ENCODE results near the gene SPATA31C2.

- TF ChIP-seq CTCF (optimal IDR thresholded peaks at IDR 0.05 in 1 of 3, IDR thresholded peaks at IDR 0.05 in 1 of 3, conservative IDR thresholded peaks at IDR 0.05 in 1 of 3; ENCODE audit: extremely low read depth in 1 of 3, insufficient read depth in 2 of 3, low read length in 3 of 3): no peak
- no peak for TF ChIP-seq EZH2 (IDR thresholded peaks at IDR 0.05; ENCODE audit: low read length)
These were observed 48.3 kb upstream of the SPATA31C2 start for GRCh38 chr9:88186495-88187110.

Data from keratinocyte (primary cell).